K562 (cell line): ENCODE data around the gene NTN3. TPM values are rescaled to one million over a fixed set of nuclear protein-coding genes. Genes with fewer than 3 reads are reported as not detected.
A peak's percentile ranks its signal among the peaks of the same experiment; 100 is the strongest.

Source experiments
- ATAC-seq: fragments of 200-7000 bp; cut with Tn5 transposase; 3 replicates; pipeline ENCODE4 v1.9.1; 2020; ENCODE audit warnings: moderate library complexity
- BruUV-seq: library from RNA; stranded (reverse); fragments of 400-500 nt; replicated peaks from 2 replicates; lab custom pipeline; 2021; lab: Mats Ljungman, UMichigan
- CTCF ChIA-PET: fragments of 300-600 bp; formaldehyde crosslinking; extraction: SDS; loops from one replicate; lab custom pipeline; 2021; ENCODE audit warnings: low intra/inter-chr PET ratio; lab: Yijun Ruan, JAX
- POLR2A ChIA-PET: fragments of 300-600, 350-650 bp; sonication (Branson Sonifier 250); formaldehyde crosslinking; extraction: SDS; loops from one replicate; lab custom pipeline; 2021; ENCODE audit warnings: antibody characterized with exemption, inconsistent platforms; lab: Yijun Ruan, JAX
- DNase-seq, 4 experiments: peaks; one replicate each; pipeline versions ENCODE4 v3.0.0 to v3.0.0-alpha.2; 2011 to 2018; ENCODE audit warnings: low spot score in 3 of 4, mixed read lengths in 3 of 4; ENCODE audit errors: extremely low read depth in 1 of 4
- FAIRE-seq: peaks from 2 replicates; lab custom pipeline; 2011; peaks lifted over from hg19 to GRCh38; lab: Jason Lieb, UNC
- H2AFZ ChIP-seq: 2 replicates; pipeline ENCODE4 v1.6.0; 2011; ENCODE audit warnings: low read depth, low read length, control low read depth, inconsistent platforms
- H3K27ac ChIP-seq: fragments of 200-600 bp; 3 replicates; pipeline ENCODE4 v1.8.0; 2011; ENCODE audit warnings: low read depth, mild to moderate bottlenecking, control low read depth, inconsistent platforms, low read length, moderate library complexity, mixed read lengths; ENCODE audit errors: extremely low read depth
- H3K27me3 ChIP-seq, 2 experiments: fragments of 300-600 bp in 1 of 2; 2 replicates in 1 of 2; 3 replicates in 1 of 2; pipeline versions ENCODE4 v1.6.0 to v1.8.0; 2011; ENCODE audit warnings: inconsistent platforms in 2 of 2, low read length in 2 of 2, mild to moderate bottlenecking in 1 of 2, mixed read lengths in 1 of 2, moderate library complexity in 1 of 2; ENCODE audit not compliant: control insufficient read depth in 2 of 2, insufficient read depth in 2 of 2
- H3K36me3 ChIP-seq: fragments of 300-600 bp; 3 replicates; pipeline ENCODE4 v1.8.0; 2011; ENCODE audit warnings: mild to moderate bottlenecking, low read length, inconsistent platforms; ENCODE audit not compliant: control insufficient read depth, insufficient read depth
- H3K4me1 ChIP-seq, 2 experiments: fragments of 200-600 bp in 1 of 2; replicated peaks in 1 of 2; 2 replicates in 1 of 2; 3 replicates in 1 of 2; pipeline versions ENCODE4 v1.5.1 to v1.8.0; 2011; ENCODE audit warnings: inconsistent platforms in 2 of 2, low read length in 2 of 2, mild to moderate bottlenecking in 1 of 2, mixed read lengths in 1 of 2, moderate library complexity in 1 of 2; ENCODE audit not compliant: control insufficient read depth in 2 of 2, insufficient read depth in 2 of 2
- H3K4me2 ChIP-seq: 2 replicates; pipeline ENCODE4 v1.6.1; 2011; ENCODE audit warnings: low read length, control low read depth, inconsistent platforms, mixed read lengths; ENCODE audit not compliant: insufficient read depth
- H3K4me3 ChIP-seq: fragments of 200-600 bp; sonication (generic), shearing (Covaris generic); 2 replicates; pipeline ENCODE4 v1.5.1; 2016; ENCODE audit warnings: control low read depth, inconsistent platforms
- H3K79me2 ChIP-seq: fragments of 200-600 bp; 3 replicates; pipeline ENCODE4 v1.8.0; 2011; ENCODE audit warnings: low read length, inconsistent platforms; ENCODE audit not compliant: control insufficient read depth, insufficient read depth
- H3K9ac ChIP-seq, 2 experiments: 2 replicates each; pipeline versions ENCODE4 v1.6.0 to v1.6.1; 2011; ENCODE audit warnings: low read depth in 2 of 2, low read length in 2 of 2, control low read depth in 1 of 2, inconsistent platforms in 1 of 2, mild to moderate bottlenecking in 1 of 2, mixed read lengths in 1 of 2; ENCODE audit not compliant: insufficient read depth in 1 of 2
- H3K9me1 ChIP-seq: one replicate; pipeline ENCODE4 v1.6.0; 2011; ENCODE audit warnings: inconsistent platforms, mild to moderate bottlenecking, low read length, moderate library complexity; ENCODE audit not compliant: control insufficient read depth, insufficient read depth
- H3K9me3 ChIP-seq: replicated peaks from 2 replicates; pipeline ENCODE4 v1.5.1; 2011; ENCODE audit warnings: low read depth, low read length, inconsistent platforms; ENCODE audit not compliant: control insufficient read depth, insufficient read depth
- H4K20me1 ChIP-seq: replicated peaks from 2 replicates; pipeline ENCODE4 v1.6.1; 2011; ENCODE audit warnings: low read length, inconsistent platforms, mixed read lengths; ENCODE audit not compliant: control insufficient read depth, insufficient read depth
- ATF1 ChIP-seq, 2 experiments: fragments of 450-650 bp in 1 of 2; IDR thresholded peaks; 2 replicates each; pipeline ENCODE4 v1.6.1; 2016; ENCODE audit warnings: missing compliant biosample characterization in 1 of 2, missing genetic modification characterization in 1 of 2
- ATF4 ChIP-seq: fragments of 450-650 bp; formaldehyde crosslinking; IDR thresholded peaks from 2 replicates; pipeline ENCODE4 v1.4.0; 2022; ENCODE audit warnings: mild to moderate bottlenecking, moderate library complexity
- BHLHE40 ChIP-seq: IDR thresholded peaks from 2 replicates; pipeline ENCODE4 v1.6.1; 2011; ENCODE audit warnings: low read length, improper control_type of control experiment
- FUS ChIP-seq: fragments of 200-400 bp; formaldehyde crosslinking; optimal IDR thresholded peaks from 2 replicates; pipeline ENCODE3; 2017; ENCODE audit warnings: low read depth, low read length
- HDGF ChIP-seq: fragments of 450-650 bp; IDR thresholded peaks from 2 replicates; pipeline ENCODE4 v1.6.1; 2016
- HMGN3 ChIP-seq: IDR thresholded peaks from 2 replicates; pipeline ENCODE4 v1.6.1; 2011; ENCODE audit warnings: borderline replicate concordance, low read depth, mild to moderate bottlenecking, mixed read lengths, low read length; ENCODE audit not compliant: insufficient read length; ENCODE audit errors: extremely low read depth
- MEF2A ChIP-seq: IDR thresholded peaks from 2 replicates; pipeline ENCODE4 v1.6.1; 2011; ENCODE audit warnings: low read depth, mild to moderate bottlenecking, low read length, moderate library complexity; ENCODE audit not compliant: control insufficient read depth
- NCOA6 ChIP-seq: fragments of 450-650 bp; IDR thresholded peaks from 2 replicates; pipeline ENCODE4 v1.6.1; 2017; ENCODE audit warnings: mild to moderate bottlenecking
- NR4A1 ChIP-seq, 2 experiments: fragments of 250-450 bp in 1 of 2; fragments of 450-650 bp in 1 of 2; sonication (Bioruptor Pico) in 1 of 2; IDR thresholded peaks; 2 replicates each; pipeline versions ENCODE4 v1.4.0 to v1.6.1; 2016 to 2020; ENCODE audit warnings: mild to moderate bottlenecking in 2 of 2, missing compliant biosample characterization in 1 of 2, missing genetic modification characterization in 1 of 2, moderate library complexity in 1 of 2
- SAP30 ChIP-seq: fragments of 200-600 bp; sonication (generic); IDR thresholded peaks from 2 replicates; pipeline ENCODE4 v1.6.1; 2012; ENCODE audit warnings: borderline replicate concordance, low read depth, mild to moderate bottlenecking, moderate library complexity, low read length, control low read depth, inconsistent platforms; ENCODE audit not compliant: insufficient read depth, poor library complexity, severe bottlenecking
- SRSF3 ChIP-seq: fragments of 200-400 bp; formaldehyde crosslinking; IDR thresholded peaks from 2 replicates; pipeline ENCODE4 v1.6.1; 2016; ENCODE audit warnings: mild to moderate bottlenecking, low read length, moderate library complexity; ENCODE audit not compliant: insufficient read depth
- ZFX ChIP-seq: sonication (generic); formaldehyde crosslinking; IDR thresholded peaks from 2 replicates; pipeline ENCODE4 v1.8.0; 2022; ENCODE audit warnings: mild to moderate bottlenecking, missing genetic modification reagents, moderate library complexity
- ZNF140 ChIP-seq: fragments of 250-450 bp; sonication (Bioruptor Pico); IDR thresholded peaks from 2 replicates; pipeline ENCODE4 v1.8.0; 2021; ENCODE audit warnings: moderate library complexity, mild to moderate bottlenecking, inconsistent platforms
- ZNF696 ChIP-seq: fragments of 250-450 bp; sonication (Bioruptor Pico); conservative IDR thresholded peaks from 2 replicates; pipeline ENCODE4 v1.4.0; 2020; ENCODE audit warnings: mild to moderate bottlenecking, moderate library complexity
- WGBS: fragments of 100-300 bp; shearing (Covaris generic); methylation state at CpG from one replicate; pipeline ENCODE4 v1.1.6; 2016; ENCODE audit warnings: low coverage, mixed read lengths; ENCODE audit not compliant: insufficient coverage; ENCODE audit errors: missing lambda C conversion rate; 5-methylcytosine and 5-hydroxymethylcytosine counted together
- in situ Hi-C: fragments of 300-500 bp; cut with MboI; formaldehyde crosslinking; loops from 4 replicates; pipeline ENCODE4 v1.15.0; 2018; ENCODE audit warnings: inconsistent platforms, mixed read lengths
- intact Hi-C: fragments of 100-400 bp; cut with micrococcal nuclease; formaldehyde crosslinking; loops from 2 replicates; pipeline ENCODE4 v1.14.2; 2022
- polyA plus RNA-seq, 8 experiments: library from polyadenylated mRNA; depleted of rRNA in 4 of 8; stranded (reverse) in 5 of 8; unstranded in 3 of 8; fragments of >200 nt; fragmentation: Nextera tagmentation in 2 of 8; fragmentation: Illumina TruSeq in 1 of 8; extraction: Ambion mirVana in 2 of 8; extraction: Trizol in 1 of 8; gene quantifications; 2 replicates each; pipeline versions ENCODE4 v1.2.1 to v1.2.3, GENCODE V29; 2011 to 2014; ENCODE audit warnings: inconsistent platforms in 1 of 8, missing spikeins in 1 of 8
- total RNA-seq, 7 experiments: library from RNA; depleted of rRNA in 6 of 7; stranded (reverse); fragments of >200 nt in 6 of 7; fragmentation: Illumina TruSeq in 2 of 7; extraction: Trizol in 2 of 7; gene quantifications; 2 replicates each; pipeline versions ENCODE4 v1.2.1 to v1.2.3, GENCODE V29; 2011 to 2021; ENCODE audit warnings: low replicate concordance in 1 of 7
- TF ChIP-seq, protein P1 (sequence below): sonication (generic); formaldehyde crosslinking; IDR thresholded peaks from 2 replicates; pipeline ENCODE4 v1.8.0; 2023; ENCODE audit warnings: mild to moderate bottlenecking, missing genetic modification reagents

The NTN3 gene
- total and polyA plus RNA-seq, 9 of the 15 experiments (the other 6 are each of a cell fraction or from before 2014, with no cell fraction given), result not detected

DNA sequence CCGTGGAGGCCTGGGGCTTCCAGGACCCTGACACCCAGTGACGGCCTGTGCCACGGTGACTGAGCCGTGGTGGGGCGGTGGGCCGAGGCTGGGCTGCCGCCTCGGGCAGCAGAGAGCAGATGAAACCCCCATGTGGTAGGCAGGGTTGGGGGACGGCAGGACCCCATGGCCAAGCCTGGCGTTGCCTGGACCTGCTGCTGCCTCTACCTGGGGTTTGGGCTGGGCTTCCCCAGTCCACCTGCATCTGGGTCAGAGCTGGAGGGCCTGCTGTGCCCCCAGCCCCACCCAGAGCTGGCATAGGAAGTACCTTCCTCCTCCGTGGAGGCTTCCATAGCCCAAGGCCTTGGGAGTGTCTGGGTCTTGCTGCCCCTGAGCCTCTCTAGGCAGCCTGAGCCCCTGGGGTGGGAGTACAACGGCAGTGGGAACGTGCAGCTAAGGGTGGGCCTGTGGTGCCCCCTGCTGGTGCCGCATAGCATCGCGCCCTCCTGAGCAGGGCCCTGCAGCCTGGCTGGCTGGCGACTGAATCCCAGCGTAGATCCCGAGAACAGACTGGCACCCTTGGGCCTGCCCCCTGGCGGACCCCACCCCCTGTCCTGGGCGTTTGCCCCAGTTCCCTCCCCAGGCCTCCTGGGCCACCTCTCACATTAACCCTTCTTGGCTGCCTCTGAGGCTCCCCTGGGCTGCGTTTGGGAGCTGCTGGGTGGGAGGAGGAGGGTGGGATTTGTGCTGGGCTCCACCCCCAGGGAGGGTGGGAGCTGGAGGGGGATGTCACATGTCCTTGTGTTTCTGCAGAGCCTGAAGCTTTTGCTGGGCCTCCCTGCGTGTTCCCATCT lies 30.0 kb downstream of the NTN3 start:
- Histone ChIP-seq H3K9me3 (no peaks in the 10 kb centered on the region), H3K36me3 (peaks cover 63% of the 10 kb centered on the region; the same call in 2 of the 3 replicates), H3K79me2 (peaks cover 19% of the 10 kb centered on the region), H3K9ac (peak overlapping the region in 1 of 2 experiments; percentile 82; a peak in 2 of 4 replicates), H3K4me1 (peaks cover 17 to 70% of the 10 kb centered on the region in 2 experiments), H3K4me3 (no peak overlapping the region), H4K20me1 (peaks cover 9% of the 10 kb centered on the region), H2AFZ (no peak overlapping the region), H3K9me1 (no peaks in the 10 kb centered on the region), H3K4me2 (no peak overlapping the region), H3K27me3 (no peaks in the 10 kb centered on the region), H3K27ac (no peak overlapping the region)
- in situ Hi-C loops, result no loop called here
- CTCF ChIA-PET, result interaction anchor here (0.6 to 3.5 kb wide), 10 partner anchors 9 to 497 kb away, joined by 3 to 17 read pairs (median 3); partner anchors contain the start of genes ABCA3, CCNF and TBC1D24
- FAIRE-seq, result peak; percentile 88
- 39% methylated on average over 22 of the region's 23 CpGs for WGBS
- BruUV-seq, result no TSS peak
- peak; percentile 81 to 85 (median 84) for DNase-seq
- POLR2A ChIA-PET, result interaction anchor here (0.5 to 1.2 kb wide), 14 partner anchors 9 to 346 kb away, joined by 3 to 4 read pairs (median 3); partner anchors contain the start of gene TRAF7
- peak; percentile 94 for ATAC-seq
- intact Hi-C loops, result loop anchor here (1.0 to 10.0 kb wide), 4 partner anchors 34 to 205 kb away; partner anchors contain the start of genes ABCA3 and CCNF
- TF ChIP-seq ATF4 (CRISPR knock-in tag), result no peak
- TF ChIP-seq BHLHE40, result peak; percentile 66
- no peak for TF ChIP-seq NR4A1 (CRISPR knock-in tag; IDR thresholded peaks at IDR 0.05)
- TF ChIP-seq NR4A1 (tag; IDR thresholded peaks at IDR 0.05), result no peak
- no peak for TF ChIP-seq ZNF140 (CRISPR knock-in tag)
- TF ChIP-seq SAP30, result no peak
- TF ChIP-seq ATF1 (CRISPR knock-in tag; IDR thresholded peaks at IDR 0.05), result no peak
- peak; percentile 46 for TF ChIP-seq ATF1 (tag; IDR thresholded peaks at IDR 0.05)
- peak; percentile 63 for TF ChIP-seq HMGN3
- TF ChIP-seq SRSF3, result no peak
- TF ChIP-seq FUS, result no peak
- peak; percentile 64 for TF ChIP-seq ZFX (CRISPR knock-in tag)
- TF ChIP-seq NCOA6, result no peak
- TF ChIP-seq ZNF696 (CRISPR knock-in tag), result no peak
- TF ChIP-seq, protein P1, sequence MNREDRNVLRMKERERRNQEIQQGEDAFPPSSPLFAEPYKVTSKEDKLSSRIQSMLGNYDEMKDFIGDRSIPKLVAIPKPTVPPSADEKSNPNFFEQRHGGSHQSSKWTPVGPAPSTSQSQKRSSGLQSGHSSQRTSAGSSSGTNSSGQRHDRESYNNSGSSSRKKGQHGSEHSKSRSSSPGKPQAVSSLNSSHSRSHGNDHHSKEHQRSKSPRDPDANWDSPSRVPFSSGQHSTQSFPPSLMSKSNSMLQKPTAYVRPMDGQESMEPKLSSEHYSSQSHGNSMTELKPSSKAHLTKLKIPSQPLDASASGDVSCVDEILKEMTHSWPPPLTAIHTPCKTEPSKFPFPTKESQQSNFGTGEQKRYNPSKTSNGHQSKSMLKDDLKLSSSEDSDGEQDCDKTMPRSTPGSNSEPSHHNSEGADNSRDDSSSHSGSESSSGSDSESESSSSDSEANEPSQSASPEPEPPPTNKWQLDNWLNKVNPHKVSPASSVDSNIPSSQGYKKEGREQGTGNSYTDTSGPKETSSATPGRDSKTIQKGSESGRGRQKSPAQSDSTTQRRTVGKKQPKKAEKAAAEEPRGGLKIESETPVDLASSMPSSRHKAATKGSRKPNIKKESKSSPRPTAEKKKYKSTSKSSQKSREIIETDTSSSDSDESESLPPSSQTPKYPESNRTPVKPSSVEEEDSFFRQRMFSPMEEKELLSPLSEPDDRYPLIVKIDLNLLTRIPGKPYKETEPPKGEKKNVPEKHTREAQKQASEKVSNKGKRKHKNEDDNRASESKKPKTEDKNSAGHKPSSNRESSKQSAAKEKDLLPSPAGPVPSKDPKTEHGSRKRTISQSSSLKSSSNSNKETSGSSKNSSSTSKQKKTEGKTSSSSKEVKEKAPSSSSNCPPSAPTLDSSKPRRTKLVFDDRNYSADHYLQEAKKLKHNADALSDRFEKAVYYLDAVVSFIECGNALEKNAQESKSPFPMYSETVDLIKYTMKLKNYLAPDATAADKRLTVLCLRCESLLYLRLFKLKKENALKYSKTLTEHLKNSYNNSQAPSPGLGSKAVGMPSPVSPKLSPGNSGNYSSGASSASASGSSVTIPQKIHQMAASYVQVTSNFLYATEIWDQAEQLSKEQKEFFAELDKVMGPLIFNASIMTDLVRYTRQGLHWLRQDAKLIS, result no peak; the same call in 1 of the 2 replicates
- no peak for TF ChIP-seq MEF2A
- 0 out of 2 replicates have a peak, but pooled peaks have one; percentile 84 for TF ChIP-seq HDGF
